Neural progenitor cell (in vitro differentiated cells): Measurements from ENCODE around the gene UFSP1. TPM values are rescaled to one million over a fixed set of nuclear protein-coding genes. Genes with fewer than 3 reads are reported as not detected.
"Not testable (repeated sequence)": the region's sequence is repeated elsewhere in the genome, so short reads cannot be mapped to it uniquely, and the experiment has no call there.

ENCODE experiments used
- DNase-seq: peaks from one replicate; pipeline ENCODE4 v3.0.0-alpha.2; 2016; ENCODE audit warnings: low spot score
- H2AFZ ChIP-seq: fragments of 200-600 bp; sonication (generic); replicated peaks from 2 replicates; pipeline ENCODE4 v1.6.1; 2016; ENCODE audit warnings: antibody characterized with exemption
- H3F3A ChIP-seq: fragments of 200-600 bp; sonication (generic); 2 replicates; pipeline ENCODE4 v1.6.1; 2016; ENCODE audit warnings: antibody characterized with exemption, low read depth
- H3K27ac ChIP-seq: fragments of 200-600 bp; sonication (generic); 2 replicates; pipeline ENCODE4 v1.5.1; 2016; ENCODE audit warnings: mild to moderate bottlenecking
- H3K27me3 ChIP-seq: fragments of 200-600 bp; sonication (generic); 2 replicates; pipeline ENCODE4 v1.6.1; 2016; ENCODE audit warnings: mild to moderate bottlenecking, moderate library complexity
- H3K36me3 ChIP-seq: fragments of 200-600 bp; sonication (generic); 2 replicates; pipeline ENCODE4 v1.5.1; 2016
- H3K4me1 ChIP-seq: fragments of 200-600 bp; sonication (generic); 2 replicates; pipeline ENCODE4 v1.6.1; 2016; ENCODE audit warnings: mixed run types
- H3K4me2 ChIP-seq: fragments of 200-600 bp; sonication (generic); 2 replicates; pipeline ENCODE4 v1.6.1; 2016
- H3K4me3 ChIP-seq: fragments of 200-600 bp; sonication (generic); 2 replicates; pipeline ENCODE4 v1.5.1; 2016
- H3K79me2 ChIP-seq: fragments of 200-600 bp; sonication (generic); 2 replicates; pipeline ENCODE4 v1.6.1; 2016; ENCODE audit warnings: low read depth
- H3K9ac ChIP-seq: fragments of 200-600 bp; sonication (generic); 2 replicates; pipeline ENCODE4 v1.6.1; 2016
- H3K9me3 ChIP-seq: fragments of 200-600 bp; sonication (generic); 2 replicates; pipeline ENCODE4 v1.5.1; 2016; ENCODE audit warnings: low read depth
- H4K20me1 ChIP-seq: fragments of 200-600 bp; sonication (generic); 2 replicates; pipeline ENCODE4 v1.6.1; 2016; ENCODE audit warnings: low read depth
- H3K27ac Mint-ChIP-seq: 3 replicates; pipeline ENCODE4 v1.8.0; 2021; ENCODE audit warnings: mixed read lengths
- H3K27me3 Mint-ChIP-seq: 2 replicates; pipeline ENCODE4 v1.8.0; 2022; ENCODE audit warnings: low read depth, mild to moderate bottlenecking, inconsistent platforms, moderate library complexity, mixed read lengths; ENCODE audit not compliant: insufficient read depth
- H3K36me3 Mint-ChIP-seq: 3 replicates; pipeline ENCODE4 v1.8.0; 2021; ENCODE audit warnings: mixed read lengths
- H3K4me1 Mint-ChIP-seq: 3 replicates; pipeline ENCODE4 v1.8.0; 2021; ENCODE audit warnings: mixed read lengths
- H3K4me3 Mint-ChIP-seq: 3 replicates; pipeline ENCODE4 v1.8.0; 2021; ENCODE audit warnings: mild to moderate bottlenecking, moderate library complexity, mixed read lengths
- H3K9me3 Mint-ChIP-seq: 3 replicates; pipeline ENCODE4 v1.8.0; 2020; ENCODE audit warnings: mixed read lengths
- EZH2 ChIP-seq: fragments of 200-600 bp; sonication (generic); IDR thresholded peaks from 2 replicates; pipeline ENCODE4 v1.6.1; 2017; ENCODE audit warnings: antibody characterized with exemption, mild to moderate bottlenecking, moderate library complexity
- EZH2phosphoT487 ChIP-seq: fragments of 200-600 bp; sonication (generic); IDR thresholded peaks from 2 replicates; pipeline ENCODE4 v1.6.1; 2017; ENCODE audit warnings: antibody characterized with exemption
- total RNA-seq: library from RNA; depleted of rRNA; stranded (reverse); fragments of >200 nt; gene quantifications from 2 replicates; pipeline ENCODE4 v1.2.3, GENCODE V29; 2015; ENCODE audit warnings: low replicate concordance
- TF ChIP-seq, protein P1 (sequence below): fragments of 200-600 bp; sonication (generic); IDR thresholded peaks from 2 replicates; pipeline ENCODE4 v1.5.1; 2017; ENCODE audit warnings: antibody characterized with exemption, mild to moderate bottlenecking

The UFSP1 gene
- total RNA-seq, 1 donor from 2014 or later, result not detected

DNA sequence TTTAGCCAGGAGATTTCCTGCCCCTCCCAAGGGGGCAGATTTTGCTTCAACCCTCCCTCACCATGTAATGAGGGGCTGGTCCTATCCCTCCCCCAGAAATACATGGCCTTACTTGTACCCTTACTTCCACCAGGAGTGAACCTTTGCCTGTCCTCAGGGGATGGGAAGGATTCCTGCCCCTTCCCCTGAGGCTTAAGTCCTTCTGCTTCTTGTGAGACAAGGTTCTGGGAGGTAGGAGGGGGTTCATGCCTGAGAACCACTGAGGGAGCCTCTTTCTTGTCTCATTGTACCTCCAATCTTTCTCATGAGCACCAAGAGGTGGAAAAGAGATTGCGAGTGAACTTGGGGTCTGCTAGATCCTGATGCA is 40.3 kb upstream of the UFSP1 start:
- no peak overlapping the region for H3K4me2 ChIP-seq
- H3K27ac Mint-ChIP-seq, result no peak overlapping the region

DNA sequence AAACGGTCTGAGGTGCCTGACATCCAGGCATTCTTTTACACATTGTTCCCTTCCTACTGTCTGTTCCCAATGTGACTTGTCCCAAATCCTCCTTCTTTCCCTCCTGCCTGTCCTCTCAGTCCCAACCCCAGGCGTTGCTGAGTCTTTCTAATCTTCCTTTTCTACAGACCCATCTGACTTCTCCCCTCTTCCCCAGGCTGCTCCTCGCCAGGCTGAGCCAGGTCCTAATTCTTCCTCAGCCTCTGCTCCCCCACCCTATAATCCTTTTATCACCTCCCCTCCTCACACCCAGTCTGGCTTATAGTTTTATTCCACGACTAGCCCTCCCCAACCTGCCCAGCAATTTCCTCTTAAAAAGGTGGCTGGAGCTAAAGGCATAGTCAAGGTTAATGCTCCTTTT is 34.1 kb upstream of the UFSP1 start:
- not testable (repeated sequence) for H3K4me1 Mint-ChIP-seq, H3K4me3 Mint-ChIP-seq

More for the DNA sequence above, 40.3 kb upstream of the UFSP1 start:
- Mint-ChIP-seq H3K36me3 (no peaks in the 10 kb centered on the region), H3K4me3 (no peak overlapping the region), H3K27me3 (peaks cover 4% of the 10 kb centered on the region), H3K9me3 (peaks cover 7% of the 10 kb centered on the region), H3K4me1 (no peaks in the 10 kb centered on the region)
- H3K27me3 ChIP-seq, result no peaks in the 10 kb centered on the region
- DNase-seq, result no peak
- H3F3A ChIP-seq, result no peaks in the 10 kb centered on the region
- H4K20me1 ChIP-seq, result no peaks in the 10 kb centered on the region
- H2AFZ ChIP-seq, result no peak overlapping the region
- H3K27ac ChIP-seq, result no peak overlapping the region
- H3K79me2 ChIP-seq, result no peaks in the 10 kb centered on the region
- H3K9ac ChIP-seq, result no peak overlapping the region
- H3K36me3 ChIP-seq, result no peaks in the 10 kb centered on the region
- H3K4me3 ChIP-seq, result no peak overlapping the region
- TF ChIP-seq EZH2, result no peak
- TF ChIP-seq EZH2phosphoT487, result no peak
- TF ChIP-seq, protein P1, sequence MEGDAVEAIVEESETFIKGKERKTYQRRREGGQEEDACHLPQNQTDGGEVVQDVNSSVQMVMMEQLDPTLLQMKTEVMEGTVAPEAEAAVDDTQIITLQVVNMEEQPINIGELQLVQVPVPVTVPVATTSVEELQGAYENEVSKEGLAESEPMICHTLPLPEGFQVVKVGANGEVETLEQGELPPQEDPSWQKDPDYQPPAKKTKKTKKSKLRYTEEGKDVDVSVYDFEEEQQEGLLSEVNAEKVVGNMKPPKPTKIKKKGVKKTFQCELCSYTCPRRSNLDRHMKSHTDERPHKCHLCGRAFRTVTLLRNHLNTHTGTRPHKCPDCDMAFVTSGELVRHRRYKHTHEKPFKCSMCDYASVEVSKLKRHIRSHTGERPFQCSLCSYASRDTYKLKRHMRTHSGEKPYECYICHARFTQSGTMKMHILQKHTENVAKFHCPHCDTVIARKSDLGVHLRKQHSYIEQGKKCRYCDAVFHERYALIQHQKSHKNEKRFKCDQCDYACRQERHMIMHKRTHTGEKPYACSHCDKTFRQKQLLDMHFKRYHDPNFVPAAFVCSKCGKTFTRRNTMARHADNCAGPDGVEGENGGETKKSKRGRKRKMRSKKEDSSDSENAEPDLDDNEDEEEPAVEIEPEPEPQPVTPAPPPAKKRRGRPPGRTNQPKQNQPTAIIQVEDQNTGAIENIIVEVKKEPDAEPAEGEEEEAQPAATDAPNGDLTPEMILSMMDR, result no peak
- peaks cover 4% of the 10 kb centered on the region for H3K9me3 ChIP-seq
- no peaks in the 10 kb centered on the region for H3K4me1 ChIP-seq

DNA sequence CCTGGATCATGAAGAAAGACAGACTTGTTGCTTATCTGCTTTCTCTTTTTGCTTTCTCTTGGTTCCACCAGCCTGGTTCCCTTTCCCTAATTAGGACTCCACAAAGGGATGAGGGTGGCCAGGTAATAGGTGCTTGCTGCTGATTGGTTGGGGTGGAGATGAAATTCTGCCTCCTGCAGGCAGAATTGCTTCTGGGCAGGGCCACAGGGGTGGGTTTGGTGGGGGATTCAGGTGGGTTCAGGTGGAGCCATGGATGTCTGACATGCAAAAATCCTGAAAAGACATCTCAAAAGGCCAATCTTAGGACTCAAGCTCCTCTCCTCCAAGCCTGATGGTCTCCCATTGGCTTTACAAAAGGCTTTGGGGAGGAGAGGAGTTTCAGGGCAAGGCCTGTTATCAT is 31.5 kb upstream of the UFSP1 start:
- peaks cover 1% of the 10 kb centered on the region for H3K9me3 Mint-ChIP-seq
- H3K27me3 ChIP-seq, result no peaks in the 10 kb centered on the region
- no peak overlapping the region for H3K27ac ChIP-seq

More for the DNA sequence above, 34.1 kb upstream of the UFSP1 start:
- not testable (repeated sequence) for H3F3A ChIP-seq, H3K36me3 ChIP-seq, H3K36me3 Mint-ChIP-seq, DNase-seq, H3K79me2 ChIP-seq, H4K20me1 ChIP-seq, H3K9ac ChIP-seq, H3K9me3 Mint-ChIP-seq, H3K4me2 ChIP-seq, H3K27ac ChIP-seq, H2AFZ ChIP-seq, H3K27me3 Mint-ChIP-seq, H3K9me3 ChIP-seq, H3K27me3 ChIP-seq, H3K27ac Mint-ChIP-seq, H3K4me1 ChIP-seq, H3K4me3 ChIP-seq

DNA sequence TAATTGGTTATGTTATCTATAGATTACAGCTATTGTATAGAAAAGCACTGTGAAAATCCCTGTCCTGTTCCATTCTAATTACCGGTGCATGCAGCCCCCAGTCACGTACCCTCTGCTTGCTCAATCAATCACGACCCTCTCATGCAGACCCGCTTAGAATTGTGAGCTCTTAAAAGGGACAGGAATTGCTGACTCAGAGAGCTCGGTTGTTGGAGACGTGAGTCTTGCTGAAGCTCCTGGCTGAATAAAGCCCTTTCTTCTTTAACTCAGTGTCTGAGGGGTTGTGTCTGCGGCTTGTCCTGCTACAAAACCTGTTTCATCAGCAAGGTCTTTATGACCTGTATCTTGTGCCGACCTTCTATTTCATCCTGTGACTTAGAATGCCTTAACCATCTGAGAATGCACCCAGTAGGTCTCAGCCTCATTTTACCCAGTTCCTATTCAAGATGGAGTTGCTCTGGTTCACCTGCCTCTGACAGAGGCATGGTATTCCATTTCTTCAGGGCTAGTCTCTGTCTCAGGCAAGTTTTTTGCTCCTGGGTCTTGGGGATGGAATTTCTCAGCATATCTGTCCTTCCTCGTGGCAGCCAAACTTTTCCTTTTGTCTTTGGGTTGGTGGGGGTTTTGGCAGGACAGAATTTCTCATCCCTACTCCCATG is 30.4 kb upstream of the UFSP1 start:
- H3K9me3 Mint-ChIP-seq, result not testable (repeated sequence)

More for the DNA sequence above, 31.5 kb upstream of the UFSP1 start:
- no peaks in the 10 kb centered on the region for H3K36me3 Mint-ChIP-seq
- no peaks in the 10 kb centered on the region for H3K79me2 ChIP-seq
- H3K27ac Mint-ChIP-seq, result no peak overlapping the region
- H3K27me3 Mint-ChIP-seq, result peaks cover 2% of the 10 kb centered on the region
- H3F3A ChIP-seq, result no peaks in the 10 kb centered on the region
- no peaks in the 10 kb centered on the region for H3K4me1 Mint-ChIP-seq
- H3K4me1 ChIP-seq, result no peaks in the 10 kb centered on the region
- H3K4me3 ChIP-seq, result no peak overlapping the region
- no peak for TF ChIP-seq EZH2phosphoT487
- TF ChIP-seq, protein P1, result no peak
- TF ChIP-seq EZH2, result no peak
- H3K4me2 ChIP-seq, result no peak overlapping the region
- H3K36me3 ChIP-seq, result no peaks in the 10 kb centered on the region
- DNase-seq, result no peak
- no peak overlapping the region for H3K9ac ChIP-seq
- H3K4me3 Mint-ChIP-seq, result no peak overlapping the region
- H3K9me3 ChIP-seq, result no peaks in the 10 kb centered on the region
- no peaks in the 10 kb centered on the region for H4K20me1 ChIP-seq
- H2AFZ ChIP-seq, result no peak overlapping the region

DNA sequence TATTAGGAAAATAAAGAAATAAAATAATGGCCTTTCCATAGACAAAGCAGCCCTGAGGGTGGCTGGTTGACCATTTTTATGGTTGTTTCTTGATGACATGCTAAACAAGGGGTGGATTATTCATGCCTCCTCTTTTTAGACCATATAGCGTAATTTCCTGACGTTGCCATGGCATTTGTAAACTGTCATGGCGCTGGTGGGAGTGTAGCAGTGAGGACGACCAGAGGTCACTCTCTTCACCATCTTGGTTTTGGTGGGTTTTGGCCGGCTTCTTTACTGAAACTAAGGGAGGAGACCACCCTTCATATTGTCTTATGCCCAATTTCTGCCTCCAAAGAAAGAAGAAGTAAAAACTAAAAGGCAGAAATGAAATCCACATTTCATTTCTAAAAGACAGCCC is 29.8 kb upstream of the UFSP1 start:
- not testable (repeated sequence) for H3K27me3 Mint-ChIP-seq, H3K36me3 Mint-ChIP-seq, H3K36me3 ChIP-seq, H2AFZ ChIP-seq, H3K4me3 Mint-ChIP-seq, H3K27ac ChIP-seq, H3K27me3 ChIP-seq, H3K4me3 ChIP-seq, H3K4me1 Mint-ChIP-seq, H3K9me3 ChIP-seq, DNase-seq, H3K4me1 ChIP-seq, H3K4me2 ChIP-seq, H3K9ac ChIP-seq, H3K79me2 ChIP-seq, H4K20me1 ChIP-seq, H3K9me3 Mint-ChIP-seq, H3K27ac Mint-ChIP-seq, H3F3A ChIP-seq

More for the DNA sequence above, 30.4 kb upstream of the UFSP1 start:
- H4K20me1 ChIP-seq, H3K9me3 ChIP-seq, H3K4me3 ChIP-seq, H3K9ac ChIP-seq, H3K27ac ChIP-seq, H3K36me3 ChIP-seq, H3K4me2 ChIP-seq, H3K79me2 ChIP-seq, H3K4me1 ChIP-seq, DNase-seq, H3K27ac Mint-ChIP-seq, H2AFZ ChIP-seq, H3F3A ChIP-seq, H3K4me3 Mint-ChIP-seq, H3K36me3 Mint-ChIP-seq, H3K27me3 Mint-ChIP-seq, H3K27me3 ChIP-seq, H3K4me1 Mint-ChIP-seq: not testable (repeated sequence)
